Activated gamma-delta T cell treated with Interleukin-2 at 50 U/mL for 16 hours (primary cell): ENCODE data around the gene FAM193B.

Experiments used
- DNase-seq: peaks from one replicate; pipeline ENCODE4 v3.0.0-alpha.2; 2020

FAM193B gene

GRCh38 chr5:177483042-177483441 is 71.3 kb downstream of the FAM193B start:
- no peak for DNase-seq

GRCh38 chr5:177482359-177482795 is 72.0 kb downstream of the FAM193B start:
- DNase-seq, result no peak

GRCh38 chr5:177479774-177480173 is 74.6 kb downstream of the FAM193B start:
- no peak for DNase-seq

DNA sequence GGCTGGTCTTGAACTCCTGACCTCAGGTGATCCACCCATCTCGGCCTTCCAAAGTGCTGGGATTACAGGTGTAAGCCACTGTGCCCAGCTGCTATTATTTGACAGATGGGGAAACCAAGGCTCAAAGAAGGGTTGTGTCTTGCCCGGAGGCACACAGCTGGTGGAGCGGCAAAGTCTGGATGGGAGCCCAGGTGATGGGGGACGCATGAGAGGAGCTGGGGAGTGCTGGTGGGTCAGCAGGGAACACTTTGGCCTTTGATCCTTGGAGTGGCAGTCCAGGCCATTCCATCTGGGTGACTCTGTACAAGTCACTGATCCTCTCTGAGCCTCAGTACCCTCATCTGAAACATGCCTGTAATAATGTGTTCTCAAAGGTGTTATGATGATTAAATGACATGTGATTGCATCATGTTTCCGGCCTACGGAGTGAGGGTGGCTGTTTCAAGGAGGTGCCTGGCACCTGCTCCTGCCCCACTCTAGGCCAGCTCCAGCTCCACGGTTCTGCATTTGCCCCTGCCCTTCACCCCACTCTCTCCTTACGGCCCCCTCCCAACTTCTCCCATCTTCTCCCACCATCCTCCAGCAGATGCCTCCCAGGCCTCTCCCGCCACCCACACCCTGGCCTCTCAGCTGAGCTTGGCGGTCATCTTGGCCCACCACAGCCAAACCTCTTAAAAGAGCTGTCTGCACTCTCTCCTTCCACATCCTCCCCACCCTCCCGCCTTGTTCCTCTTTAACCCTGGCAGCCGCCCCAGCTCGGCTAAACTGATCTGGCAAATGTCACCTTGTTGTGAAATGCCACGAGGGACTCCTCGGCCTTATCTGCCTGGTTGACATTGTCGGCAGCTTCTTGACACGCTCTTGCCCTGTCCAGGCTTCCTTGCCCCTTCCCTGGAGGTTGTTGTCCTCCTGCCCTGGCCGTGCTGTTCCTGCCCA is 75.4 kb downstream of the FAM193B start:
- DNase-seq, result peak; percentile 43

GRCh38 chr5:177477701-177478477 is 76.5 kb downstream of the FAM193B start:
- no peak for DNase-seq

DNA sequence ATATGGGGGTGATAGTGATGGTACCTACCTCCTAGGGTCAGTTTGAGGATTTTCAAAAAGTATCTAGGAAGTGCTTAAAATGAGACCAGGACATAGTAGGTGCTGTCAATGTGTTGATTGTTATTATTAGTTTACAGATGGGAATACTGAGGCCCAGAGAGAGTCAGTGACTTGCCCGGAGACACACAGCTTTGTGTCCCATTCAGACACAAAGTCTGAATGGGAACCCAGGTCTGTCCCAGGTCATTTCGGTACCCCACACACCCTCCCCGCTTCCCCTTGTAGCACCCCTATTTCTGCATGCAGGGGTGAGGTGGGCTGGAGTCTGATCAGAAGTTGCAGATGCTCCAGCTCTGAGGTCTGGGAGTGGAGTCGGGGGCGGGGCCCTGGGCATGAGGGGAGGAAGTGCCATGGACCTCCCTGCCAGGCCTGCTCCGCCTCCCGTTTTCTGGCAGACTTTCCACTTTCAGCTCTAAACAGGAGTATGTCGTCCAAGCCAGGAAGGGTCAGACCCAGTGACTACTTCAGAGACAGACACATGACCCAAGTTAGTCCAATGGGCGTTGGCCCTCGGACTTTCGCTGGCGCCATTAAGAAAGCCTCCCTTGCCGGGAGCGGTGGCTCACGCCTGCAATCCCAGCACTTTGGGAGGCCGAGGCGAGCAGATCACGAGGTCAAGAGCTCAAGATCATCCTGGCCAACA is 77.7 kb downstream of the FAM193B start:
- DNase-seq, result no peak

- DNase-seq, result no peak
Measured at GRCh38 chr5:177475563-177476427, 78.6 kb downstream of the FAM193B start.

DNA sequence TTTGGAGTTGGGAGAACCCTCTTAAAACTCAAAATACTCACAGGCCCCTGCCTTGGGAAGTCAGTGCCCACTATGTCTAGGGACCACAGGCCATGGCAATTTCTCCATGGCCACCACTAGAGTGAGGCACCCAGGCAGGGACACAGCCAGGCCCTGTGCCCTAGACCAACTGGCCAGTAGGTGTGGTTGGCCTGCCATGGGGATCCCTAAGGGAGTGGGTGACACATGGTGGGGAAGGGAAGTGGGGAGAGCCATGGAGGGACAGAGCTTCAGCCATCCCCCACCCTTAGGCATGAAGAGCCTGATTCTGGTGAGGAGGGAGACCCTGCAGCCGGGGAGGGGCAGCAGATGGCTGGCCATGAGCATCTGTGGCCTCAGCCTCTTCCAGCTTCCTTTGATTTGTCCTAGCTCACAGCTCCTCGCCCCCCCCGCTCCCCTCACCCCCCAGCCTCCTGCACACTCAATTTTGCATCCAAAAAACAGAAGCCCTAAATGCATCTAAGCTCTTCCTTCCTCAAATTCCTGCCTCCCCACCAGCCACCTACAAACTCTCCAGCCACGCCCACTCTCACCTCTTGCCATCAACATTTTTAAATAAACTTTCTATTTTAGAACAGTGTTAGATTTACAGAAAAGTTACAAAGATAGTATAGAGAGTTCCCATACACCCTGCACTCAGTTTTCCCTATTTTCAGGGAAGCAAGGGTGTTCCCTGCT is 79.4 kb downstream of the FAM193B start:
- DNase-seq, result no peak

DNA sequence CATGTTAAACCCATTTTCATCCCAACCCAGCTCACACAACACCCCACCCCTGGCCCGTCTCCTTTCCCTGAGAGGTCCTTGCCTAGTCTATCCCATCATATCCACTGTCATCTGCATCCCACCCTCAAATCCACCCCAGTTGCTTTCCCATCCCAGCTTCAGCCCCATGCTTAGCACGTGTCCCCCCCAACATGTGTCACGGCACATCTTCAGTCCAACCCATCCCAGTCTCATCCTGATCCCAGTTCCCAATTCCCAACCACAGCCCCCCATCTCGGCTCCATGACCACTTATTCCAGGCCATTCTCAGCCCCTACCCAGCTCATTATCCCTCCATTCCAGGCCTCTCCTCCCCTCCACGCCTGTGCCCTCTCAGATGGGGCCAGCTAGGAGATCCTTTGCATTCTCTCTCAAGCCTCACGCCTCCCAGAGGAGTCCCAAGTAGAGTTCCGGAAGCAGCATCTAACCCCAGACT is 80.3 kb downstream of the FAM193B start:
- DNase-seq, result no peak

DNA sequence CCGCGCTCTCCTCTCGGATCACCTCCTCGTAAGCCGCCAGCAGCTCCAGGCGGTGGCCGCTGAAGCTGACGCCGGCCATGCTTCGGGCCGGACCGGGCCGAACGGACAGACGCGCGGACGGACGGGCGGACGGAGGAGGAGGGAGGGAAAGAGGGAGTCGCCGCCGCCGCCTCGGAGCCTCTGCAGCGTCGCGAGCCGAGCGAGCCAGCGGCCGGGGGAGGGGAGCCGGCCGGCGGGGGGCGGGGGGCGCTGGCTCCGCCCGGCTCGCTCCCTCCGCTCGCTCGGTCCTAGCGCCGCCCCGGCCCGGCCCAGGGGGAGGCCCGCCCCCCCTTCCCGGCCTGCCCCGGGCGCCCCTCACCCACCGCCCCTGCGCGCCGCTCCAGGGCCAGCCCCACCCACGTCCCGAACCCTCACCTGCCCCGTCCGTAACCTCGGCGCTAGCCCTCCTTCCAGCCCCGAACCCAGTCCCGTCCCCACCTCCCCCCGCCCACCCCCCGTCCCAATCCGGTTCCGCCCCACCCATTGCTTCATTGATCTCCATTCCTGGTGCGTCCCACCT is 80.8 kb downstream of the FAM193B start, which contains the start of gene DBN1:
TSS of gene DBN1 (minus strand) at position 192 of the 559 bp plus-strand sequence. CDS start at position 79, 113 bp downstream.
- DNase-seq, result no peak

DNA sequence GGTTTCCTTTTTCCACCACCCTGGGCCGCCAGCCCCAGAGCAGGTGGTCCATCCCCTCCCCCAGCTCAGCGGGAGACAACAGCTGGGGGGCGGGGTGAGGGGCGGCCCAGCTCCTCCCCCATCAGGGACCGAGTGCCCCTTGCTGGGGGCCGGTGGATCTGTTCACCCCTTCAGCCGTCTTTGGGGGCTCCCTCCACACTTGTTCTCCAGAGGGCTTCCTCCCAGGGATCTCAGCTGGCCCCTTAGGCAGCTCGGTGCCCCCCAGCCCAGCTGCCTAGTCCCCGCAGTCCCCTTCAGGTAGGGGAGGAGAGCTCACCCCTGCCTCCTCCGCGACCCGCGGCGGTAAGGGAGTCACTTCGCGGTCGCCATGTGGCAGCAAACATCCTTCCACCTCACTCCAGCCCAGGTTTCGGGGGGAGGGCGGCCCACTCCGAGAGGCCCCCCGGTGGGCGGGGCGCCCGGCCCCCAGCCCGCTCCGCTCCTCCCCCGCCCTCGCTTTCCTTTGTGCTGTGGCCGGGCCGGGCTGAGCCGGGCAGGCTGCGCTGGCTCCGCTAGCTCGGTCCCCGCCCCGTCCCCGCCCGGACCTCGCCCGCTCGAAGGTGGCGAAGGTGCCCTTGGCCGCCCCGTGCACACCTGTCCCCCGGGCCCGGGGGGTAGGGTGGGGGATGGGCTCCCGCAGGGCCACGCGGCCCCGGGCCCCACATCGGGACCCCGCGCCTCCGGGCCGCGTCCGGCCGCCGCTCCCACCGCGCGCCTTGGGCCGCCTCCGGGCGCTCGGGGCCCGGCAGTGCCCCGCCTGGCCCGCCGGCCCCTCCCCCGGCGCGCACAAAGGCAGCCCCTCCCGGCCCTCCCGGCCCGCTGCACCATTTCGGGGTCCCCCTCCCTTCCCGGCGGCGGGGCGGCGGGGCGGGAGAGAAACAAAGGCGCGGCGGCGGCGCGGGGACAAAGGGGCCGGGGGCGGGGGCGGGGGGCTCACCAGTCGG is 81.6 kb downstream of the FAM193B start:
- peak; percentile 75 for DNase-seq

- DNase-seq, result peak; percentile 76
Measured at GRCh38 chr5:177471610-177472356, 82.6 kb downstream of the FAM193B start.

DNA sequence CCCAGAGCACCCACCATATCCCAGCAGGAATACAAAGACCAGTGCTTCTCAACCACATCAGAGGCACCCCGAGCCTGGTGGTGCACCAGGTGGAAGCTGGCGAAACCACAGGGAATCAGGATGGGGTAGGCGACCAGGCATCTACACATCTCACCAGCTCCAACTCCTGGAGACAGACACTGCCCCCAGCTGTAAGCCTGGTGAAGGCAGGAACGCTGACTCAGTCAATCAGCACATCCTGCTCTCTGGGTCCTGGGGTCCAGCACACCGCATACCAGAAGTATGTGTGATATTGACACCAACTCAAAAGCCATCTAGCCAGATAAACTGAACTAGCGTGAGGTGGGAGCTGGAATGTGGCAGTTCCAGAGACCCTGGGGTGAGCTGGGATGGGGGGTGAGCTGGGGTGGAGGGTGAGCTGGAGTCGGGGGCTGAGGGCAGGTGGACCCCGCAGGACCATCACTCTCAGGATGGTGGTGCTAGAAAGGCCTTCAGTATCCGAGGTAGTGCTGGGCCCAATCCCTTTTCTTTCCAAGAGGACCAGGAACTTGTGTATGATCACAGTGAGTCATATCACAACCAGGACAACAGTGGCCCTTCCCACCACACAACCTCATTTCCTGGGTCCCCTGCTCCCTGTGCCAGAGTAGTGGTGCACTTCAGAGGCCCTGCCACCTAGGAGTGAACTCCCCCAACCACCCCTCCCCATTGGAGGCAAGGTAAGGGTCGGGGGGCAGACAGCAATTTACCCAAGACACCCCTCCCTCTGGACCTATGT is 83.4 kb downstream of the FAM193B start:
- DNase-seq, result no peak
